Measurements from ENCODE around the gene GALNT13.

GALNT13 gene

GRCh38 chr2:154307007-154307406 is 435.3 kb downstream of the GALNT13 start:
- DNase-seq (ENCODE audit: low read depth): no peak

- no peak for DNase-seq (ENCODE audit: low read depth)
Observed at GRCh38 chr2:154324601-154325000, 452.9 kb downstream of the GALNT13 start.

GRCh38 chr2:154329510-154329909 is 457.8 kb downstream of the GALNT13 start:
- DNase-seq (ENCODE audit: low read depth): no peak

GRCh38 chr2:154331784-154332183 is 460.1 kb downstream of the GALNT13 start:
- DNase-seq (ENCODE audit: low read depth): no peak

GRCh38 chr2:154336201-154336600 is 464.5 kb downstream of the GALNT13 start:
- DNase-seq (ENCODE audit: low read depth): no peak

GRCh38 chr2:154338352-154338967 is 466.7 kb downstream of the GALNT13 start:
- DNase-seq (ENCODE audit: low read depth): no peak

GRCh38 chr2:154343282-154343681 is 471.6 kb downstream of the GALNT13 start:
- no peak for DNase-seq (ENCODE audit: low read depth)

- DNase-seq (ENCODE audit: low read depth): no peak
Observed at GRCh38 chr2:154350911-154351310, 479.2 kb downstream of the GALNT13 start.

- DNase-seq (ENCODE audit: low read depth): no peak
Observed at GRCh38 chr2:154361276-154361675, 489.6 kb downstream of the GALNT13 start.

- no peak for DNase-seq (ENCODE audit: low read depth)
Observed at GRCh38 chr2:154368153-154368552, 496.4 kb downstream of the GALNT13 start.

GRCh38 chr2:154370873-154371272 is 499.2 kb downstream of the GALNT13 start:
- no peak for DNase-seq (ENCODE audit: low read depth)

- DNase-seq (ENCODE audit: low read depth): no peak
Observed at GRCh38 chr2:154374416-154374815, 502.7 kb downstream of the GALNT13 start.

- peak; percentile 29 for DNase-seq (ENCODE audit: low read depth)
Observed at GRCh38 chr2:154375579-154375931, 503.8 kb downstream of the GALNT13 start.

- DNase-seq (ENCODE audit: low read depth): no peak
Observed at GRCh38 chr2:154381931-154382794, 510.4 kb downstream of the GALNT13 start.

GRCh38 chr2:154386186-154386585 is 514.5 kb downstream of the GALNT13 start:
- no peak for DNase-seq (ENCODE audit: low read depth)

GRCh38 chr2:154391051-154391450 is 519.3 kb downstream of the GALNT13 start:
- DNase-seq (ENCODE audit: low read depth): no peak

- no peak for DNase-seq (ENCODE audit: low read depth)
Observed at GRCh38 chr2:154392256-154392655, 520.5 kb downstream of the GALNT13 start.

GRCh38 chr2:154394600-154394999 is 522.9 kb downstream of the GALNT13 start:
- DNase-seq (ENCODE audit: low read depth): no peak

- DNase-seq (ENCODE audit: low read depth): no peak
Observed at GRCh38 chr2:154400563-154401290, 529.0 kb downstream of the GALNT13 start.

- peak; percentile 26 for DNase-seq (ENCODE audit: low read depth)
Observed at GRCh38 chr2:154402213-154402612, 530.5 kb downstream of the GALNT13 start.

- DNase-seq (ENCODE audit: low read depth): no peak
Observed at GRCh38 chr2:154403242-154403790, 531.6 kb downstream of the GALNT13 start.

GRCh38 chr2:154408786-154409185 is 537.1 kb downstream of the GALNT13 start:
- no peak for DNase-seq (ENCODE audit: low read depth)

- no peak for DNase-seq (ENCODE audit: low read depth)
Observed at GRCh38 chr2:154422251-154422650, 550.5 kb downstream of the GALNT13 start.
